Spinal cord (tissue), 10 donors: ENCODE data around the gene MGAT3. TPM values are rescaled to one million over a fixed set of nuclear protein-coding genes. Genes with fewer than 3 reads are reported as not detected.

Source experiments
- DNase-seq, 6 donors: peaks; one replicate each; pipeline versions ENCODE4 v3.0.0 to v3.0.0-alpha.2; 2013 to 2015; ENCODE audit warnings: low spot score in 6 of 6, low read depth in 4 of 6
- H3K27ac ChIP-seq: one replicate; pipeline ENCODE4 v1.5.1; 2013; ENCODE audit warnings: low read depth, low read length, control low read depth
- H3K27me3 ChIP-seq: one replicate; pipeline ENCODE4 v1.6.1; 2013; ENCODE audit warnings: low read length; ENCODE audit not compliant: control insufficient read depth, insufficient read depth
- H3K36me3 ChIP-seq: one replicate; pipeline ENCODE4 v1.6.1; 2013; ENCODE audit warnings: low read length; ENCODE audit not compliant: control insufficient read depth, insufficient read depth
- H3K4me1 ChIP-seq: one replicate; pipeline ENCODE4 v1.6.1; 2013; ENCODE audit warnings: low read length; ENCODE audit not compliant: control insufficient read depth, insufficient read depth
- H3K4me3 ChIP-seq: one replicate; pipeline ENCODE4 v1.5.1; 2013; ENCODE audit warnings: low read depth, low read length, control low read depth
- H3K9me3 ChIP-seq: one replicate; pipeline ENCODE4 v1.6.1; 2013; ENCODE audit warnings: low read length; ENCODE audit not compliant: control insufficient read depth, insufficient read depth
- WGBS: methylation state at CpG from one replicate; pipeline ENCODE4 v1.1.5; 2013; ENCODE audit warnings: missing lambda C conversion rate; ENCODE audit not compliant: insufficient coverage; 5-methylcytosine and 5-hydroxymethylcytosine counted together
- polyA plus RNA-seq, 2 donors: library from polyadenylated mRNA; unstranded; fragments of 120-200 nt; gene quantifications; one replicate each; pipeline ENCODE4 v1.2.1, GENCODE V29; 2013; ENCODE audit not compliant: insufficient read length in 2 of 2
- total RNA-seq, 2 donors: library from RNA; depleted of rRNA in 1 of 2; stranded (reverse); fragments of 120-200 nt in 1 of 2; fragments of >200 nt in 1 of 2; gene quantifications; one replicate each; pipeline versions ENCODE4 v1.2.3 to v1.2.4, GENCODE V29; 2013 to 2014
- donor health status: healthy.

MGAT3 gene
- total and polyA plus RNA-seq, 4 donors: 19.9 to 79.7 (median 50.8) TPM

DNA sequence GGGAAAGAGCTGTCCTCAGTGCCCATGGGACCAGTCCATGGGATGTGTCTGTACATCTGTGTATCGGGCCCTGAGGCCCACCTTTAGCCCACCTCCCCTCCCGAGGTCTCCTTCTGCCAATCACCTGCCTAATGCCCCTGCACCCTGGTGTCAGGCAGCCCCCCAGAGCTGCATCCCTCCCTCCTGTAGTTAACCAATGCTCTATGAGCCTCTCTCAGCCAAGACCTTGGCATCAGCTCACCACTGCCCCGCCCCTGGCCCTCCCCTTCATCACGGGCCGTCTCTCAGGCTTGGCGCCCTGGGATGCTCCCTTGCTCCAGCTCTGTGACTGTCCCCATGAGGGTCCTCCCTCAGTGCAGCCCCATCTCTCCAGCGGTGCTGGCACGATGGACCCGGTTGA, 18.5 kb downstream of the MGAT3 start:
- peaks cover 80% of the 10 kb centered on the region for H3K4me1 ChIP-seq
- 45% methylated on average over 6 of the region's 9 CpGs for WGBS
- no peak for DNase-seq
- H3K27ac ChIP-seq: no peak overlapping the region
- H3K9me3 ChIP-seq: no peaks in the 10 kb centered on the region
- H3K27me3 ChIP-seq: no peaks in the 10 kb centered on the region
- H3K4me3 ChIP-seq: no peak overlapping the region
- peaks cover 42% of the 10 kb centered on the region for H3K36me3 ChIP-seq

- peak in 1 of 6 donors; percentile 27 for DNase-seq
- no peak overlapping the region for H3K4me3 ChIP-seq
- no peak overlapping the region for H3K27ac ChIP-seq
- H3K27me3 ChIP-seq: no peaks in the 10 kb centered on the region
- H3K9me3 ChIP-seq: no peaks in the 10 kb centered on the region
- peaks cover 80% of the 10 kb centered on the region for H3K4me1 ChIP-seq
- peaks cover 46% of the 10 kb centered on the region for H3K36me3 ChIP-seq
- WGBS: 4% methylated on average over 2 of the region's 3 CpGs
Observed at GRCh38 chr22:39475902-39476301, 19.1 kb downstream of the MGAT3 start.

DNA sequence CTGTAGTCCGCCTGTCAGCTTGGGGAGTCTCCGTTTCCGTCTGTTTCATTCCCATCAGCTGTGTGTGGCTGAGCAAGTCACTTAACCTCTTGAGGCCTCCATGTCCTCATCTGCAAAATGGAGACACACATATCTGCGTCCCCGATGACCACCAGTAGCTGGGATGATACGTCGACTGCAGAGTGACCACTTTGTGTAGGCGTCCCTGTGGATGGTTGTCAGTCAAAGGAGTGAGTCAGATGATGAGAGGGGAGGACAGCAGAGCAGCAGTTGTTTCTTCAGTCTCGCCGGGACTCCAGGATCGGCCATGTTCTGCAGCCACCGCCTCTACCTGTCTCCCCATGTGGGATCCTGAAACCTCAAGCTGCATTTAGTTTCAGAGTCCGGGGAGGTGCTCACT, 19.9 kb downstream of the MGAT3 start:
- WGBS: 82% methylated on average over 11 of the region's 13 CpGs
- Histone ChIP-seq H3K9me3 (no peaks in the 10 kb centered on the region), H3K4me1 (peaks cover 80% of the 10 kb centered on the region), H3K4me3 (no peak overlapping the region), H3K27ac (no peak overlapping the region), H3K27me3 (no peaks in the 10 kb centered on the region), H3K36me3 (peaks cover 46% of the 10 kb centered on the region)
- DNase-seq: no peak

DNA sequence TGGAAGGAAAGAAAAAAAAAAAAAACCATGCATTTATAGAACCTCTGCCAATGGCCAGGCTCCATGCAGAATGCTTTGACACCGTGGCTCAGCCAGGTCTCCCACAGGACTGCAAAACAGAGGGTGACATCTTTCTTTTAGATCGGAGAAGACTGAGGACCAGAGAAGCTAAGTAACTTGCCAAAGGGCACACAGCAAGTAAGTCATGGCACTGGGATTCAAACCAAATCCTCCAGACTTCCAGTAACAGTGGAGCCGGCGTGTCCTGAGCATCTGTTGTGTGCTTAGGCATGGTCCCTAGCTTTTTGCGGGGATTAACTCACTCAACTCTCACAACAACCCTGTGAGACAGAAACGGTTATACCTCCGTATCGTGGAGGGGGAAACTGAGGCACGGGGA, 20.7 kb downstream of the MGAT3 start:
- Histone ChIP-seq H3K27me3 (no peaks in the 10 kb centered on the region), H3K4me3 (no peak overlapping the region), H3K27ac (no peak overlapping the region), H3K9me3 (no peaks in the 10 kb centered on the region), H3K4me1 (peaks cover 71% of the 10 kb centered on the region), H3K36me3 (peaks cover 46% of the 10 kb centered on the region)
- 86% methylated on average over 6 of the region's 9 CpGs for WGBS
- no peak for DNase-seq

DNA sequence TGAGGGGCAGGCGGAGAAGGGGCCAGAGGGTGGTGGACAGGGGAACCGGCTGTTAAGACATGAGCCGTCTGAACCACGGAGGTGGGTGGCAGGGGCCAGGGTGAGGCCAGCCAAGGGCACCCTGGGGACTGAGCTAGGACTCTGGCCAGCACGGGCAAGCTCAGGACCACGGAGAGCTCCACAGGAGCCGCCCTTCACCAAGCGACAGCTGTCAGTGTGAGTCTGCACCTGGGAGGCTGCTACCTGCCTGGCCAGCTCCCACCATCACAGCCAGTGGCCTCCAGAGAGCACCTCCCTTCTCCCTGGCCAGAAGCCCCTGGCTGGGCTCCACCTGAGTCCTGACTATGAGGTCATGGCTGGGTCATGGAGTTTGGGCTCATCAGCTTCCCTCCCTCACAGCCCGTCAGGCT, 21.6 kb downstream of the MGAT3 start:
- Histone ChIP-seq H3K27me3 (no peaks in the 10 kb centered on the region), H3K4me3 (no peak overlapping the region), H3K4me1 (peaks cover 62% of the 10 kb centered on the region), H3K27ac (no peak overlapping the region), H3K9me3 (no peaks in the 10 kb centered on the region), H3K36me3 (peaks cover 47% of the 10 kb centered on the region)
- DNase-seq: no peak
- WGBS: 52% methylated on average over 9 of the region's 9 CpGs

- Histone ChIP-seq H3K27ac (no peak overlapping the region), H3K4me3 (no peak overlapping the region), H3K27me3 (no peaks in the 10 kb centered on the region), H3K36me3 (peaks cover 48% of the 10 kb centered on the region), H3K9me3 (no peaks in the 10 kb centered on the region), H3K4me1 (peaks cover 55% of the 10 kb centered on the region)
- WGBS: 78% methylated on average over 3 of the region's 3 CpGs
- DNase-seq: no peak
Observed at GRCh38 chr22:39479254-39479653, 22.4 kb downstream of the MGAT3 start.

DNA sequence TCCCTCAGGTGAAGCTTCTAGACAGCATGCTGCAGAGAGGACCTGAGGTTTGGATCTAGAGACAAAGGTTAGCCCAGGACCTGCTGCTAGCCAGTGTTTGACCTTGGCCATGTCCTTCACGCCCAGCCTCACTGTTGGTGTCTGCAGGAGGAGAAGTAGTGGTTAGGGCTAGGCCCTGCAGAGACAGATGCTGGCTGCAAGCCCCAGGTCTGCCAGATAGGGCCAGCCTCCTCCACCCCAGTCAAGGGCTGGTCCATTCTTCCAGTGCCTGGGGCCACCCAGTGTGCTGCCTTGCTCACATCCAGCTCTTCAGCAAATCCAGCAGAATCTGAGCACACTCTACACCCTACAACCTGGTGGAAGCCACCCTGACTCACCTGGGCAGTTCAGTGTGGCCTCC, 23.7 kb downstream of the MGAT3 start:
- Histone ChIP-seq H3K9me3 (no peaks in the 10 kb centered on the region), H3K4me3 (no peak overlapping the region), H3K27ac (no peak overlapping the region), H3K36me3 (peaks cover 44% of the 10 kb centered on the region), H3K4me1 (peaks cover 42% of the 10 kb centered on the region), H3K27me3 (no peaks in the 10 kb centered on the region)
- WGBS: no CpG with 5 or more reads among the region's 1 CpG
- DNase-seq: no peak

GRCh38 chr22:39481054-39481453, 24.2 kb downstream of the MGAT3 start:
- peak in 1 of 6 donors; percentile 69 for DNase-seq
- H3K4me3 ChIP-seq: no peak overlapping the region
- H3K36me3 ChIP-seq: peaks cover 44% of the 10 kb centered on the region
- no peaks in the 10 kb centered on the region for H3K27me3 ChIP-seq
- H3K27ac ChIP-seq: no peak overlapping the region
- H3K9me3 ChIP-seq: no peaks in the 10 kb centered on the region
- 48% methylated on average over 12 of the region's 16 CpGs for WGBS
- peaks cover 37% of the 10 kb centered on the region for H3K4me1 ChIP-seq

DNA sequence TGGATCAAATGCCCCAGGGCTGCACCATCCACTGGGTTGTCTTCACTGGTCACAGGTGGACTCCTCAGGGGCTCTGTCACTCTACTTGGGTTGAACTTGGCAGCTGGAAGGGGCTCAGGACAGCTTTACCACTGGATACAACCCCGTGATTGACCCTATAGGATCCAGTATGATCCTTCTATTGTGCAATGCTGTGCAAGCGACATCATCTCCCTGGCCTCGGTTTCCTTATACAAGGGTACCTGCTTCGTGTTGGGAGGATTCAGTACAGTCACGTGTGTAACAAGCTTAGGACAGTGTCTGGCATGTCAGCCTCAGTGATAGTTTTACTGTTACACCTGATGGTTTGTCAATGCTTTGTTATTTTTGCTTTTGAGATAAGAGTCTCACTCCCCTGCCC, 24.8 kb downstream of the MGAT3 start:
- H3K9me3 ChIP-seq: no peaks in the 10 kb centered on the region
- DNase-seq: no peak
- H3K27me3 ChIP-seq: no peaks in the 10 kb centered on the region
- no peak overlapping the region for H3K27ac ChIP-seq
- H3K36me3 ChIP-seq: peaks cover 47% of the 10 kb centered on the region
- no peak overlapping the region for H3K4me3 ChIP-seq
- 87% methylated on average over 5 of the region's 5 CpGs for WGBS
- peaks cover 35% of the 10 kb centered on the region for H3K4me1 ChIP-seq

GRCh38 chr22:39482768-39483167, 26.0 kb downstream of the MGAT3 start:
- H3K36me3 ChIP-seq: peaks cover 48% of the 10 kb centered on the region
- WGBS: 88% methylated on average over 3 of the region's 3 CpGs
- H3K9me3 ChIP-seq: no peaks in the 10 kb centered on the region
- H3K4me3 ChIP-seq: no peak overlapping the region
- DNase-seq: no peak
- peaks cover 32% of the 10 kb centered on the region for H3K4me1 ChIP-seq
- no peaks in the 10 kb centered on the region for H3K27me3 ChIP-seq
- no peak overlapping the region for H3K27ac ChIP-seq
